HG02973 (cell line): Measurements from ENCODE around the gene ZNF682.
"Not testable (repeated sequence)": the region's sequence is repeated elsewhere in the genome, so short reads cannot be mapped to it uniquely, and the experiment has no call there.

Experiments
- ATAC-seq: cut with Tn5 transposase; IDR thresholded peaks from one replicate; pipeline ENCODE4 v1.9.1; 2021; ENCODE audit warnings: moderate library complexity; ENCODE audit not compliant: unreplicated experiment

The ZNF682 gene

DNA sequence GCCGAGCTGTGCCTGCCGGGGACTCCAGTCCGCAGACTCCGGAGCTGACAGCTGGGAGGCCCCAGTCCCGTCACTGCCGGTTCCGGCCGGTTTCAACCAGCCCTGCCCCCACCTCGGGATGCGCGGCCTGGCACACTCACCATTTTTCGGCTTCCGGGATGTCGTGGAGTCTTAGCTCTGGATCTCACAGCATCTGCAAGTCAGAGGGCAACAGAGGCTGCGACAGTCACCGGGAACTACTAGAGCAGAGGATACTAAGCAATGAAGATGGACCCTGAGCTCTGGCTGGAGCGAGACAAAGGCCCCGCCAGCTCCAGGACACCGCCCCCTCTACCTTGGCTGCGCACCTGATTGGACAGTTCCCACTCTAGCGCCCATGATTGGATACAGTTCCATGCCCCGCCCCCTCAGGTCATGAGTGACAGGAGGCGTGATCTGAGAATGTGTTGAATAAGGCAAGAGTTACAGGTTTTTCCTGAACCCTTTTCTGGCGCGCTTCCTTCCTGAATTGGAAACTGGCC, at the start of gene ZNF682:
TSS of gene ZNF682 (minus strand) at position 303 of the 521 bp plus-strand sequence. CDS start at position 143, 160 bp downstream.
- peak; percentile 98 for ATAC-seq

DNA sequence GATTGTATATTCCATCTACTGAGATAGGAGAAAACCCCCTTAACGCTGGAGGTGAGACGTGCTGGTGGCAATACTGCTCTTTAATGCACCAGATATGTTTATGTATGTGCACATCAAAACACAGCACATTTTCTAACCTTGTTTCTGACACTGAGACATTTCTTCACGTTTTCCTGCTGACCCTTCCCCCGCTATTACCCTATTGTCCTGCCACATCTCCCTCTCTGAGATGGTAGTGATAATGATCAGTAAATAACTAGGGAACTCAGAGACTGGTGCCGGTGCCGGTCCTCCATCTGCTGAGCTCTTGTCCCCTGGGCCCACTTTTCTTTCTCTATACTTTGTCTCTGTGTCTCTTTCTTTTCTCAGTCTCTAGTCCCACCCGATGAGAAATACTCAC, 43.6 kb upstream of the ZNF682 start:
- ATAC-seq = not testable (repeated sequence)

DNA sequence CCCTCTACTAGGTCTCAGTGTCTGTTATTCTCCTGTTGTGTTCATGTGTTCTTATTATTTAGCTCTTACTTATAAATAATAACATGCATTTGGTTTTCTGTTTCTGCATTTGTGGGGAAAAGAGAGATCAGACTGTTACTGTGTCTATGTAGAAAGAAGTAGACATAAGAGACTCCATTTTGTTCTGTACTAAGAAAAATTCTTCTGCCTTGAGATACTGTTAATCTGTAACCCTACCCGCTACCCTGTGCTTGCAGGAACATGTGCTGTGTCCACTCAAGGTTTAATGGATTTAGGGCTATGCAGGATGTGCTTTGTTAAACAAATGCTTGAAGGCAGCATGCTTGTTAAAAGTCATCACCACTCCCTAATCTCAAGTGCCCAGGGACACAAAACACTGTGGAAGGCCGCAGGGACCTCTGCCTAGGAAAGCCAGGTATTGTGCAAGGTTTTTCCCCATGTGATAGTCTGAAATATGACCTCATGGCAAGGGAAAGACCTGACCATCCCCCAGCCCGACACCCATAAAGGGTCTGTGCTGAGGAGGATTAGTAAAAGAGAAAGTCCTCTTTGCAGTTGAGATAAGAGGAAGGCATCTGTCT, 43.0 kb upstream of the ZNF682 start:
- not testable (repeated sequence) for ATAC-seq

- no peak for ATAC-seq
Observed at GRCh38 chr19:20080656-20081055, 41.4 kb upstream of the ZNF682 start.

- ATAC-seq = no peak
Observed at GRCh38 chr19:20079476-20079875, 40.2 kb upstream of the ZNF682 start.

- ATAC-seq = no peak
Observed at GRCh38 chr19:20078581-20079031, 39.3 kb upstream of the ZNF682 start.

GRCh38 chr19:20077791-20078463, 38.6 kb upstream of the ZNF682 start, which contains the start of gene ZNF90:
Gene ZNF90 (plus strand): TSS chr19:20078000. CDS start chr19:20078133, 133 bp downstream.
- ATAC-seq = peak; percentile 82

GRCh38 chr19:20072936-20073335, 33.6 kb upstream of the ZNF682 start:
- ATAC-seq = no peak

DNA sequence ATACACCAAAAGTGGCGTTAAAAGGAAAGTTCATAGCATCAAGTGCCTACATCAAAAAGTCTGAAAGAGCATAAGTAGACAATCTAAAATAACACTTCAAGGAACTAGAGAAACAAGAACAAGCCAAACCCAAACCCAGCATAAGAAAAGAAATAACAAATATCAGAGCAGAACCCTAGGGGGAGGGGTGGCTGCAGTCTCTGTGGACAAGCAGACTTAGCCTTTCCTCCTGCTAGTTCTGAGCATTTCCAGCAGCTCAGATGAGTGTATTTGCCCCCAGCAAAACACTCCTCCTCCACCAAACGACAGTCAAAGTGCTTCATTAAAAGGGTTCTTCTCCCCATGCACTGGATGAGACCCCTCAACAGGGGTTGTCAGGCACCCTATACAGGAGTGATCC, 31.4 kb upstream of the ZNF682 start:
- no peak for ATAC-seq

- not testable (repeated sequence) for ATAC-seq
Observed at GRCh38 chr19:20068559-20068958, 29.3 kb upstream of the ZNF682 start.

GRCh38 chr19:20067943-20068342, 28.6 kb upstream of the ZNF682 start:
- ATAC-seq = no peak

- ATAC-seq = no peak
Observed at GRCh38 chr19:20066861-20067260, 27.6 kb upstream of the ZNF682 start.

GRCh38 chr19:20060282-20060681, 21.0 kb upstream of the ZNF682 start:
- no peak for ATAC-seq

DNA sequence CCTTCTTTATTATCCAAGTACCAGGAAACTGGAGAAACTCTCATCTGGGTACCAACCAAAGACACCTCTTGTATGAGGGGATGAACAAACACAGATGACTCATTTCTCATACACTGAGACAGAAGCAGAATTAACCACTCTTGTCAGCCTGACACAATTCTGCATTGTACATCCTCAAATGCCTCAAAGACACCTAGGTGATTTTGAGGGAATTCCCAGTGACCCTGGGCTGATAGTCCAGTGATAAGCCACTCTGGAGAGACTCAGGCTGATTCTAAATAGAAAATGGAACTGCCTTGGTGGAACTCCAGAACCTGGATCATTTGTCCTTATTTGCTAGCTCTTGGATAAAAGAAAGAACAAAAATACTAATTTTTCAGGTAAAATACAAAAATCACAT, 19.4 kb upstream of the ZNF682 start:
- not testable (repeated sequence) for ATAC-seq

GRCh38 chr19:20051841-20052768, 12.8 kb upstream of the ZNF682 start:
- peak; percentile 93 for ATAC-seq

DNA sequence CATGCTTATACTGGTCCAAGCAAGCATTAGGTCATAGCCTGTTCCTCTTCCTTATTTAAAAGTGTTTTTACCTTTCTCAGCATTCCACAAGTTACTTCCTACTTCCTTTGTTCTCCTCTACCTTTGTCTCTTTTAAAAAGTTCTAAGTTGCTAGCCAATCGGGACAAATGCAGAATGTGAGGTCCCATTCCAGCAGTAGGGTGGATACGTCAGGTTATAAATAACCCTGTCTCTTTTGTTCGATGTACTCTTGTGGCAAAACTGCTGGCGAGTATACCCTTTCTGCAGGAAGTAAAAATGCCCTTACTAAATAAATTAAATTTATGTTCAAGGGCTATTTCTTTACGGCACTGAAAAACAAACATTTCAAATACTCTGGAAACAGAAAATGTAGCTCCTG, 6.4 kb upstream of the ZNF682 start:
- not testable (repeated sequence) for ATAC-seq

DNA sequence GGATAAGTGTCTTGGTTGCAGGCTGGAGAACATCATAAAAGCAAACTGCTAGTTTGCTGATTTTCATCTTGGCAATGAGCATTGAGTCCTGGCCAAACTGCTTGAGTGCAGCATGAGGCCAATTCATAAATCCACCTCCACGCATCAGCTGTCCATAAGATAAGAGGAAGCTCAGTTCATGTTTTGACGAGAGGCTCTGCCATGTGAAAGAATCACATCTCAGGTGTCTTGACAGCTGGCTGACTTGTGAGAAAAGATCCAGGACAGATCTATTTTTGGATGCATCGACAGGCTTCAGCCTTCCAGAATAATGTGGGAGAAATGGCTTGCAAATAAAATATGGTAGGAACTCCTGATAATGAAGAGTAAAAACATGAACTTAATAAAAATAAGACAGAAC, 5.4 kb upstream of the ZNF682 start:
- no peak for ATAC-seq

DNA sequence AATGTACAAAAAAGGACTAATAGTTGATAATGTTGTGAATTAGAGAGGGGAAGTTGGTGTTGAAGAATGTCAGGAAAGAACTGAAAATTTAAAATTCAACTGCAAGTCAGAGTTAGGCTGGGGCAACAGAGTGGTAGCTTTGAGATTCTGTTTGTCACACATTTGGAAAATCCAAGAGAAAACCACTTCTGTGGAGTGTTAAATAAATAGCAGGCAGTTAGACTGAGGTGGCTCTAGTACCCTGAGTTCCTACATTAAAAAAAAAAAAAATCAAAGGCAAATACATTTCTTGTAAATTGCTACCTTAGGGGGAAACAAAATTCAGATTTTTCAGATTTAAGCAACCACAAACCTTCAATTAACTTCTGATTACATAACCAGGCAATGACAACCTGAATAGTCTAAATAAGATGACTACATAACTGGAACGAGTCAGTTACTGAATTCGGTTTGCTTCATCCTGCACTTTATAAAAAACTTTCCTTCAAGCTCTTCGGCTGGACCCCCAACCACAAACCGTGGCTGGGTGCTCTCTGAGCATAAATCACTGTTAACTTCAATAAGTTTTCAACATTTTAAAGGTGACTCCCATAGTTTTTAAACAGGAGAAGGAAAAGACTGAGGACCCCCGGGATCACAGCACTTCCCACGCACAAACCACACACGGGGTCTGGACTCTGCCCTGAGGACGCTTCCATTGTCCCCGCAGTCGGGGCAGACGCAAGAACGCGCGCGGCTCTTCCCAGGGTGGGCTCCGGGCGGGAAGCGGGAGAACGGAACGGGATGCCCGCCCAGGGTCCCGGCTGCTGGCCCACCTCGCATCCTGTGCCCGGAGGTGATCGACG, 725 bp downstream of the ZNF682 start:
- no peak for ATAC-seq

DNA sequence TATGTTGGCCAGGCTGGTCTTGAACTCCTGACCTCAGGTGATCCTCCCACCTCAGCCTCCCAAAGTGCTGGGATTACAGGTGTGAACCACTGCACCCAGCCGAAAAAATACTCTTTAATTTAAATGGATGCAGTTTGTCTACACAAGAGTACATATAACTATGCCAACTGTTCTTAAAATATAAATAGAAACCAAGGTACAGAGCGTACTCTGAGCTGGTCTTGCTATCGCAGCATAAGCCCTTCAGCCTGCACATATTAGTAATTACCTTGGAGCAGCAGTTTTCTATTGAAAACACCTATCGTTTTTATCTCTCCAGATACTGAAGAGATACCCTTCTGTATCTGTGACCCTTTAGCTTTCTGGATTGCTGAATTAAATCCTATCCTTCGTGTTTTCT, 3.4 kb downstream of the ZNF682 start:
- no peak for ATAC-seq

GRCh38 chr19:20028611-20029010, 10.7 kb downstream of the ZNF682 start:
- no peak for ATAC-seq
